Activated CD8-positive, alpha-beta T cell treated with anti-CD3 and anti-CD28 coated beads for 36 hours (primary cell): ENCODE results near the gene DECR2. TPM values are rescaled to one million over a fixed set of nuclear protein-coding genes. Genes with fewer than 3 reads are reported as not detected.

Source experiments
- ATAC-seq: fragments of 200-7000 bp; cut with Tn5 transposase; one replicate; pipeline ENCODE4 v1.10.0; 2021; ENCODE audit warnings: mild to moderate bottlenecking, moderate library complexity
- CTCF ChIA-PET: fragments of 350-600 bp; sonication (Branson Sonifier 250); formaldehyde crosslinking; loops from one replicate; lab custom pipeline; 2021; ENCODE audit warnings: antibody characterized with exemption; lab: Charles Lee
- POLR2A ChIA-PET: fragments of 350-600 bp; sonication (Branson Sonifier 250); formaldehyde crosslinking; loops from one replicate; lab custom pipeline; 2021; ENCODE audit warnings: antibody characterized with exemption; lab: Charles Lee
- DNase-seq: peaks from one replicate; pipeline ENCODE4 v3.0.0-alpha.2; 2020
- H3K27ac Mint-ChIP-seq: one replicate; pipeline ENCODE4 v1.8.0; 2021; ENCODE audit warnings: mild to moderate bottlenecking, mixed read lengths
- H3K27me3 Mint-ChIP-seq: one replicate; pipeline ENCODE4 v1.8.0; 2021; ENCODE audit warnings: mixed read lengths
- H3K36me3 Mint-ChIP-seq: one replicate; pipeline ENCODE4 v1.8.0; 2021; ENCODE audit warnings: low read depth, mixed read lengths
- H3K4me1 Mint-ChIP-seq: one replicate; pipeline ENCODE4 v1.8.0; 2021; ENCODE audit warnings: low read depth, mixed read lengths
- H3K4me3 Mint-ChIP-seq: one replicate; pipeline ENCODE4 v1.8.0; 2021; ENCODE audit warnings: mild to moderate bottlenecking, moderate library complexity, mixed read lengths
- H3K9me3 Mint-ChIP-seq: one replicate; pipeline ENCODE4 v1.8.0; 2021; ENCODE audit warnings: mixed read lengths
- CTCF ChIP-seq: fragments of 200-600 bp; IDR thresholded peaks from one replicate; pipeline ENCODE4 v1.8.0; 2022; ENCODE audit warnings: antibody characterized with exemption, mild to moderate bottlenecking
- intact Hi-C: fragments of 100-400 bp; cut with micrococcal nuclease; formaldehyde crosslinking; loops from one replicate; pipeline ENCODE4 v1.10.0; 2022
- total RNA-seq, 2 experiments: library from RNA; stranded (reverse); gene quantifications; one replicate each; pipeline ENCODE4 v1.2.3, GENCODE V29; 2021

Gene DECR2
- total RNA-seq, 2 experiments from 2014 or later, result 9.7 to 10.0 TPM

- no peak for TF ChIP-seq CTCF
- ATAC-seq (no peak), DNase-seq (no peak)
- Mint-ChIP-seq H3K4me3 (no peak overlapping the region), H3K27me3 (no peaks in the 10 kb centered on the region), H3K4me1 (peaks cover 5% of the 10 kb centered on the region), H3K36me3 (peaks cover 2% of the 10 kb centered on the region), H3K9me3 (no peaks in the 10 kb centered on the region), H3K27ac (no peak overlapping the region)
- CTCF ChIA-PET, result no interaction called here
- POLR2A ChIA-PET, result interaction anchor here (0.6 kb wide), 1 partner anchor 23 kb away, joined by 4 read pairs; no protein-coding TSS in a partner anchor
- intact Hi-C loops, result no loop called here
Measured at GRCh38 chr16:457732-458400, 56.2 kb downstream of the DECR2 start.

- TF ChIP-seq CTCF, result no peak
- H3K36me3 Mint-ChIP-seq, result peaks cover 5% of the 10 kb centered on the region
- POLR2A ChIA-PET, result no interaction called here
- CTCF ChIA-PET, result no interaction called here
- no peak overlapping the region for H3K27ac Mint-ChIP-seq
- H3K4me3 Mint-ChIP-seq, result no peak overlapping the region
- H3K9me3 Mint-ChIP-seq, result no peaks in the 10 kb centered on the region
- no peak for DNase-seq
- no peaks in the 10 kb centered on the region for H3K27me3 Mint-ChIP-seq
- no peak for ATAC-seq
- intact Hi-C loops, result no loop called here
- no peaks in the 10 kb centered on the region for H3K4me1 Mint-ChIP-seq
Measured at GRCh38 chr16:459761-460160, 58.1 kb downstream of the DECR2 start.

GRCh38 chr16:460787-461186 lies 59.1 kb downstream of the DECR2 start:
- CTCF ChIA-PET, result no interaction called here
- Mint-ChIP-seq H3K27ac (no peak overlapping the region), H3K9me3 (no peaks in the 10 kb centered on the region), H3K4me3 (no peak overlapping the region), H3K4me1 (no peaks in the 10 kb centered on the region), H3K36me3 (peaks cover 5% of the 10 kb centered on the region), H3K27me3 (no peaks in the 10 kb centered on the region)
- intact Hi-C loops, result no loop called here
- POLR2A ChIA-PET, result no interaction called here
- ATAC-seq (no peak), DNase-seq (no peak)
- TF ChIP-seq CTCF, result no peak

Other genes with a start within 250 kb of the DECR2 start
- not detected for gene HBZ, start 249.2 kb upstream of the DECR2 start, total RNA-seq
- not detected for gene HBM, start 235.9 kb upstream of the DECR2 start, total RNA-seq
- gene HBA2, start 229.0 kb upstream of the DECR2 start, total RNA-seq, result not detected
- not detected for gene HBA1, start 225.2 kb upstream of the DECR2 start, total RNA-seq
- gene HBQ1, start 221.4 kb upstream of the DECR2 start, total RNA-seq, result 1 to 10 TPM; 2.2 to 3.2 TPM
- 10 to 100 TPM; 68.0 to 72.8 TPM for gene LUC7L, start 172.4 kb upstream of the DECR2 start, total RNA-seq
- 10 to 100 TPM; 18.3 to 21.5 TPM for gene FAM234A, start 167.1 kb upstream of the DECR2 start, total RNA-seq
- gene RGS11, start 125.9 kb upstream of the DECR2 start, total RNA-seq, result not detected
- not detected for gene ARHGDIG, start 121.3 kb upstream of the DECR2 start, total RNA-seq
- not detected for gene PDIA2, start 118.7 kb upstream of the DECR2 start, total RNA-seq
- 10 to 100 TPM; 24.1 to 24.9 TPM for gene AXIN1, start 49.2 kb upstream of the DECR2 start, total RNA-seq
- 10 to 100 TPM; 95.0 to 98.2 TPM for gene MRPL28, start 31.3 kb upstream of the DECR2 start, total RNA-seq
- 10 to 100 TPM; 21.9 to 24.8 TPM for gene PGAP6, start 19.9 kb upstream of the DECR2 start, total RNA-seq
- gene NME4, start 4.7 kb upstream of the DECR2 start, total RNA-seq, result 10 to 100 TPM; 22.9 to 24.2 TPM
- 10 to 100 TPM; 18.7 to 20.4 TPM for gene RAB11FIP3, start 23.8 kb downstream of the DECR2 start, total RNA-seq
- gene CAPN15, start 125.8 kb downstream of the DECR2 start, total RNA-seq, result 10 to 100 TPM; 76.4 to 81.2 TPM
- gene PRR35, start 158.5 kb downstream of the DECR2 start, total RNA-seq, result not detected
- gene NHLRC4, start 165.1 kb downstream of the DECR2 start, total RNA-seq, result under 1 TPM; 0.41 to 0.72 TPM
- 10 to 100 TPM; 18.5 to 18.6 TPM for gene PIGQ, start 168.1 kb downstream of the DECR2 start, total RNA-seq
- gene RAB40C, start 188.2 kb downstream of the DECR2 start, total RNA-seq, result 1 to 10 TPM; 8.1 to 8.8 TPM
- gene WFIKKN1, start 229.1 kb downstream of the DECR2 start, total RNA-seq, result under 1 TPM in 1 of 2 experiments, not detected in 1; 0.25 TPM
- 100 to 1,000 TPM; 119 to 133 TPM for gene METTL26, start 234.4 kb downstream of the DECR2 start, total RNA-seq
- gene MCRIP2, start 239.9 kb downstream of the DECR2 start, total RNA-seq, result 10 to 100 TPM; 60.7 to 62.7 TPM
- gene WDR90, start 247.5 kb downstream of the DECR2 start, total RNA-seq, result 10 to 100 TPM; 89.6 to 90.7 TPM